Medulla oblongata (tissue), 1 donor: ENCODE results near the gene STARD8.
A peak's percentile ranks its signal among the peaks of the same experiment; 100 is the strongest.
"Not testable (repeated sequence)": the region's sequence is repeated elsewhere in the genome, so short reads cannot be mapped to it uniquely, and the experiment has no call there.

Experiments used
- DNase-seq: peaks from one replicate; pipeline ENCODE4 v3.0.0-alpha.2; 2015; ENCODE audit errors: extremely low spot score

The STARD8 gene, protein sequence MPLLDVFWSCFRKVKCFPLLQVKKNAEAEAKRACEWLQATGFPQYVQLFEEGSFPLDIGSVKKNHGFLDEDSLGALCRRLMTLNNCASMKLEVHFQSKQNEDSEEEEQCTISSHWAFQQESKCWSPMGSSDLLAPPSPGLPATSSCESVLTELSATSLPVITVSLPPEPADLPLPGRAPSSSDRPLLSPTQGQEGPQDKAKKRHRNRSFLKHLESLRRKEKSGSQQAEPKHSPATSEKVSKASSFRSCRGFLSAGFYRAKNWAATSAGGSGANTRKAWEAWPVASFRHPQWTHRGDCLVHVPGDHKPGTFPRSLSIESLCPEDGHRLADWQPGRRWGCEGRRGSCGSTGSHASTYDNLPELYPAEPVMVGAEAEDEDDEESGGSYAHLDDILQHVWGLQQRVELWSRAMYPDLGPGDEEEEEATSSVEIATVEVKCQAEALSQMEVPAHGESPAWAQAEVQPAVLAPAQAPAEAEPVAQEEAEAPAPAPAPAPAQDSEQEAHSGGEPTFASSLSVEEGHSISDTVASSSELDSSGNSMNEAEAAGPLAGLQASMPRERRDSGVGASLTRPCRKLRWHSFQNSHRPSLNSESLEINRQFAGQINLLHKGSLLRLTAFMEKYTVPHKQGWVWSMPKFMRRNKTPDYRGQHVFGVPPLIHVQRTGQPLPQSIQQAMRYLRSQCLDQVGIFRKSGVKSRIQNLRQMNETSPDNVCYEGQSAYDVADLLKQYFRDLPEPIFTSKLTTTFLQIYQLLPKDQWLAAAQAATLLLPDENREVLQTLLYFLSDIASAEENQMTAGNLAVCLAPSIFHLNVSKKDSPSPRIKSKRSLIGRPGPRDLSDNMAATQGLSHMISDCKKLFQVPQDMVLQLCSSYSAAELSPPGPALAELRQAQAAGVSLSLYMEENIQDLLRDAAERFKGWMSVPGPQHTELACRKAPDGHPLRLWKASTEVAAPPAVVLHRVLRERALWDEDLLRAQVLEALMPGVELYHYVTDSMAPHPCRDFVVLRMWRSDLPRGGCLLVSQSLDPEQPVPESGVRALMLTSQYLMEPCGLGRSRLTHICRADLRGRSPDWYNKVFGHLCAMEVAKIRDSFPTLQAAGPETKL

GRCh38 chrX:68647156-68647957 lies at the start of gene STARD8:
TSS of gene STARD8 (plus strand) at chrX:68647666. CDS start at chrX:68647883, 217 bp downstream.
- DNase-seq = peak; percentile 25

GRCh38 chrX:68598841-68599240 lies 48.6 kb upstream of the STARD8 start:
- no peak for DNase-seq

DNA sequence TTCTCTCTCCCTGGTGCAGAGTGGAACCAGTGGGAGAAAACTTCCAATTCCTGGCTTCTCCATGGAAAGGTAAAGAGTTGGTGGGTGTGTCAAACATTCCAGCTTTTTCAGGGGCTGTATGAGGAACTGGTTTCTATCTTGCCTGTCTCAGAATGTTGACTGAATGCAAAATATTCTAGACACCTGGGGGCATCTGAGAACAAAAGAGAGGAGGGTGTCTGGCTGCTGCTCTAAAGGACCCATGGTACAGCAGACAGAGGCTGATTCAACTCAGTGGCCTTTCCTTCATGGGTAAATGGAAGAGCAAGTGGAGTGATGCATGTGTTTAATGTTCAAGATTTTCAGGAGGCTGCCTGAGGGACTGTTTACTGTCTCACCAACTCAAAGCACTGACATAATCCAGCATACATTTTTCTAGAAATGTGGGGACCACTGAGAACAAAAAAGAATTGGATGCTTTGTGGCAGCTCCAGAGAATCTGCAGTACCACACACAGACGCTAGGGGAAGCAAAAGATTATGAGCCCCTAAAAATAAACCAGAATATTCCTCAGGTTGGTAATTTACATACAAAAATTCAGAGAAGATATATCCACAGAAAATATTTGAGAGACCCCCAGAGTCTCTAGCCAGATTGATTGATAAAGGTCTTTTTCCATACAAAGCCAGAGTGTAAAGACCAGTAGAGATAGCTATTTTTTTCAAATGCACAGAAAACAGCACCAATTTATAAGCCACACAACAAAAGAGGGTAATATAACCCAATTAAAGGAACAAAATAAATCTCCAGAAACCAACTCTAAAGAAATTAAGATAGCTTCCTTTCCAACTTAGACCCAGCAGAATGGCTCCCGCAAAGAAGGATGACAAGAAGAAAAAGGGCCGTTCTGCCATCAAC lies 48.0 kb upstream of the STARD8 start:
- no peak for DNase-seq

GRCh38 chrX:68604216-68604615 lies 43.2 kb upstream of the STARD8 start:
- not testable (repeated sequence) for DNase-seq

- DNase-seq = not testable (repeated sequence)
These were observed 32.7 kb upstream of the STARD8 start for GRCh38 chrX:68614733-68615132.

DNA sequence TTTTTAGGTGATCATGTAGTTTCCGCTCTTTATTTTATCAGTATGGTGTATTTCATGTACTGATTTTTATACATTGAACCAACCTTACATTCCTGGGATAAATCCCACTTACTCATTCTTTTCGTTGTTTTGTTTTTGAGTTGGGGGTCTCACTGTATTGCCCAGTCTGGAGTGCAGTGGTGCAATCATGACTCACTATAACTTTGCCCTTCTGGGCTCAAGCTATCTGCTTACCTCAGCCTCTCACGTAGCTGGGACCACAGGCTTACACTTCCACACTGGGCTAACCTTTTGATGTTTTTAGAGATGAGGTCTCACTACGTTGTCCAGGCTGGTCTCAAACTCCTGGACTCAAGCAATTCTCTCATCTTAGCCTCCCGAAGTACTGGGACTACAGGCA lies 19.5 kb upstream of the STARD8 start:
- DNase-seq = no peak

- not testable (repeated sequence) for DNase-seq
These were observed 17.5 kb upstream of the STARD8 start for GRCh38 chrX:68629936-68630335.

DNA sequence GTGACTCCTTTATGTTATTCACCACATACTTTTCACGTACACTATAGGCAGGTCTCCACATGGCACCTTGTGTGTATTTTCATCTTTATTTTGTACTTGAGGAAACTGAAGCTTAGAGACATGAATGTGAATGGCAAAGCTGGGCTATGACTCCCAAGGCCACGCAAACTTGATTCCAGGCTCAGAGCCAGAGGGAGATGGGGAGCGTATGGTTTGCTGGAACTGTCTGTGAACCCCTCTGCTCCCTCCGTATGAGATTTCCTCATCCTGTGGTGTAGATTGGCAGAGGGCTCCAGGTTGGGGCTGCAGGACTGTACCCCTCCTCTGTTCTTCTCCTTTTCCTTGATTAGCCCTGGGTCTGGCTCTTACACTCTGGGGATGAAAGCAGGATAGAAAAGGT lies 16.1 kb upstream of the STARD8 start:
- no peak for DNase-seq

- DNase-seq = no peak
These were observed 15.0 kb upstream of the STARD8 start for GRCh38 chrX:68632491-68632890.

- no peak for DNase-seq
These were observed 13.5 kb upstream of the STARD8 start for GRCh38 chrX:68633981-68634380.

DNA sequence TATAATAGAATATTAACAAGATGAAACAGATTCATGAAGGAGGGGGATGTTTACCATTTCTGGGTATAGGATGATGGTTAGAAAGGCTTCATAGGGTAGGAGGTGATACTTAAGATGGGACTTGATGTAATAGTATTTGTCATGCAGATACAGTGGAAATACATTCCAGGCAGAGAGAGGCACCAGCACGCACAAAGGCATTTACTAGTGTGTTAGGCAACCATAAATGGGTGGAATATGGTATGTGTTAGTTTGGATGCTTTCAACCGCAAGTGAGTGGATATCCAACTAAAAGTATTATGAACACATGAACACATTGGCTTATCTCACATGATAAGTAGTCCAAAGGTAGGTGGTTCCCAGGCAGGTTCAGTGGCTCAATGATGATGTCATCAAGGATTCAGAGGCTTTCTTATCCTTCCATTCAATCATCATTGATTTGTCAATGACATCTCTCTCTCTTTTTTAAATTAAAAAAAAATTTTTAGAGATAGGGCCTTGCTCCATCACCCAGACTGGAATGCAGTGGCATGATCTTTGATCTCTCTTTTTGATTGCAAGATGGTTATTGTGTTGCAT lies 12.7 kb upstream of the STARD8 start:
- no peak for DNase-seq

- DNase-seq = no peak
These were observed 6.8 kb upstream of the STARD8 start for GRCh38 chrX:68640661-68641060.

DNA sequence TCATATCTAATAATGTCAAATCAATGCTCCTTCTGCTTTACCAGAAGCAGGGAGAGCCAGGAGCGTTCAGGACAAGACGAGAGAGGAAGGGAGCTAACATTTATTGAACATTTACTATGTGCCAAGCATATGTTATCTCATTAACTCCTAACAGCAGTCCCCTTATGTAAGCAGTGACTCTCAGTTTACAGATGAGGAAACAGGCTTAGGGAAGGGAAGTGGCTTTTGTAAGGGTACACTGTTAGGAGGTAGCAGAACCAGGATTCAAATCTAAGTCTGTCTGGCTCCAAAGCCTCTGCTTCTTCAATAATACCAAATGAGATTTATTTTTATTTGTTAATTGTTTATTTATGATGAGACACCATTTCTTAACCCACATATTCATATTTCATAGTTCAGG lies 2.6 kb upstream of the STARD8 start:
- no peak for DNase-seq

DNA sequence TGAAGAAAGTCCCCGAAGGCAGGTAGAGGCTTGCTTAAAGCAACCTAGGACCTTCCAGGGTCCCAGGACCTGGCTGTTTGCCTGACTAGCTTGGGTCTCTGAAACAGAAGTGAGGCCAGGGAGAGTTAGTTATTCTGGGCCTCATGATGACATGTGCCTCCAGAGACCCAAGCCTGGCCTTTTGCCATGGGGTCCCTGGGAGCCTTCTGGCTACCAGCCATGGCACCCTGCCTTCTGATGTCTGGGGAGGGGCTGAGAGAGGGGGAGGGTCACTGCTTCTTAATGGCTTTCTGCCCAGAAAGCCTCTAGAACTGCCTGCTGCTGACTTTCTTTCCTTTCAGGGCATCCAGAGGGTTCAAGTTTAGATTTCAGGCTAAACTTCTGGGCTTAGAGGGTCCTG lies 1.0 kb upstream of the STARD8 start:
- DNase-seq = no peak

DNA sequence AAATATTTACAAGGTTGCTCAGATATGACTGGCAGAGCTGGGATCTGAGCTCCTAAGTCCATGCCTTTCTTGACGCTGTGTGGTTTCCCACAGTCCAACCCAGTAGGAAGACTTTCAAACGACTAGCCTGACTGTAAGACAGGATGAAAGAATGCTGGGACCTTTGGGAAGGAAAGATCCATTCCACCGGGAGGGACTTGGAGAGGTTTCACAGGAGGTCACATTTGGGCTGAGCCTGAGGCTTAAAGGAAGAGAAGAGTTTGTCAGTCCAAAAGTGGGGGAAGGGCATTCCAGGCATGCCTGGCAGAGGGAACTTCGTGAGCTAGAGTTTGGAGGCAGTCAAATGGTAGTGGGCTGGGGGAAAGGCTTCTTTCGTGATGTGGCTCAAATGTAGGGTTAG lies 1.5 kb downstream of the STARD8 start:
- DNase-seq = no peak

DNA sequence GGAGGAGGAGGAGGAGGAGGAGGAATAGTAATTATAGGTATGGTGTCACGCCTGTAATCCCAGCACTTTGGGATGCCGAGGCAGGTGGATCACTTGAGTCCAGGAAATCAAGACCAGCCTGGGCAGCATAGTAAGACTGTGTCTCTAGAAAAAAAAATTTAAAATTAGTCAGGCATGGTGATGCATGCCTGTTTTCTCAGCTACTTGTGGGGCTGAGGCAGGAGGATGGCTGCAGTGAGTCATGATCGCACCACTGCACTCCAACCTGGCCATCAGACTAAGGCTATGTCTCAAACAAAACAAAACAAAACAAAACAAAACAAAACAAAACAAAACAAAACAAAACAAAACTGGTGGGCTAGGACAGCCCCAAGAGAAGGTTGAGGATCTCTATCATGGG lies 3.0 kb downstream of the STARD8 start:
- no peak for DNase-seq

GRCh38 chrX:68651110-68651509 lies 3.6 kb downstream of the STARD8 start:
- no peak for DNase-seq

DNA sequence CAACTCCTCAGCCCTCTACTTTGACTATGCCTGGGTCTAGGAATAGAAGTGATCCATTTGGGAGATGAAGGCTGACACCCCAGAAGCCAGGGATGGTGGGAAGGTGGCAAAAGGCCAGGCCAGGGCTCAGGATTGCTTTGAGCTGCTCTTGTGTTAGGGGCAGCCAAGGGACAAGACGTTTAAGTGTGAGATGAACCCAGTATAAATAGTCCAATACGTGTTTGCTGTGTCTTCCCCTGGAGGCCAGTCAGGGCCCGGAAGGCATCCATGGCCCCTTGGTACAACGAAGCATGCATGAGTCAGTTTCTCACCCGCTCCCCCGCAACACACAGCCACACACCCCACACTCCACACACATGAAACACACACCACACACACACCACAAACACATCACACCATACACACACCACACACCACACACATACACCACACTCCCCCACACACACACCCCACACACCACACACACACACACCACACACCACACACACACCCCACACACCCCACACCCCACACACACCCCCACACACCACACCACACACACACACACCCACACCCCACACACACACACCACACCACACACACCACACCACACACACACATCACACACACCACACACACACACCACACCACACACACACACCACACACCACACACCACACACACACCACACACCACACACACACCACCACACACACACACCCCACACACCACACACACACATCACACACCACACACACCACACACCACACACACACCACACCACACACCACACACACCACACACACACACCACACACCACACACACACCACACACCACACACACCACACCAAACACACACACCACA lies 5.1 kb downstream of the STARD8 start:
- no peak for DNase-seq

GRCh38 chrX:68654693-68655092 lies 7.2 kb downstream of the STARD8 start:
- no peak for DNase-seq
